Fibroblast of skin of back (primary cell): ENCODE results near the gene NOTCH3.

Experiments
- DNase-seq: peaks from one replicate; pipeline ENCODE4 v3.0.0-alpha.2; 2013

NOTCH3 gene

GRCh38 chr19:15195371-15196334 lies 5.1 kb downstream of the NOTCH3 start:
- DNase-seq, result peak; percentile 91

GRCh38 chr19:15194938-15195337 lies 5.9 kb downstream of the NOTCH3 start:
- peak; percentile 43 for DNase-seq

- no peak for DNase-seq
Measured at GRCh38 chr19:15191982-15192381, 8.8 kb downstream of the NOTCH3 start.

GRCh38 chr19:15191514-15191913 lies 9.3 kb downstream of the NOTCH3 start:
- no peak for DNase-seq

GRCh38 chr19:15188851-15189250 lies 11.9 kb downstream of the NOTCH3 start:
- DNase-seq, result no peak

- DNase-seq, result peak; percentile 63
Measured at GRCh38 chr19:15187026-15188007, 13.5 kb downstream of the NOTCH3 start.

GRCh38 chr19:15185188-15185587 lies 15.6 kb downstream of the NOTCH3 start:
- DNase-seq, result no peak

GRCh38 chr19:15184776-15185175 lies 16.0 kb downstream of the NOTCH3 start:
- no peak for DNase-seq

GRCh38 chr19:15181394-15181793 lies 19.4 kb downstream of the NOTCH3 start:
- DNase-seq, result no peak

- DNase-seq, result no peak
Measured at GRCh38 chr19:15180451-15181390, 20.1 kb downstream of the NOTCH3 start.

GRCh38 chr19:15178629-15179308 lies 22.0 kb downstream of the NOTCH3 start:
- DNase-seq, result no peak

- DNase-seq, result peak; percentile 82
Measured at GRCh38 chr19:15177269-15178116, 23.3 kb downstream of the NOTCH3 start.

GRCh38 chr19:15175609-15176008 lies 25.2 kb downstream of the NOTCH3 start:
- DNase-seq, result no peak

- DNase-seq, result no peak
Measured at GRCh38 chr19:15173746-15174404, 26.9 kb downstream of the NOTCH3 start.

GRCh38 chr19:15170345-15170744 lies 30.4 kb downstream of the NOTCH3 start:
- no peak for DNase-seq

GRCh38 chr19:15169541-15170285 lies 31.1 kb downstream of the NOTCH3 start:
- DNase-seq, result no peak

- peak; percentile 43 for DNase-seq
Measured at GRCh38 chr19:15166700-15167099, 34.1 kb downstream of the NOTCH3 start.

- no peak for DNase-seq
Measured at GRCh38 chr19:15161028-15161984, 39.5 kb downstream of the NOTCH3 start.
